Transverse colon (tissue), 4 donors: ENCODE results near the gene SPON2. TPM values are rescaled to one million over a fixed set of nuclear protein-coding genes. Genes with fewer than 3 reads are reported as not detected.

Experiments
- DNase-seq: peaks from one replicate; pipeline ENCODE4 v3.0.0-alpha.2; 2019
- H3K27ac ChIP-seq, 4 donors: fragments of 200-600 bp; sonication (generic); 2 replicates each; pipeline ENCODE4 v1.5.1; 2016 to 2018; ENCODE audit warnings: inconsistent platforms in 4 of 4
- H3K27me3 ChIP-seq: fragments of 200-600 bp; sonication (generic); 2 replicates; pipeline ENCODE4 v1.5.1; 2017; ENCODE audit warnings: inconsistent platforms
- H3K36me3 ChIP-seq, 4 donors: fragments of 200-600 bp; sonication (generic); 2 replicates each; pipeline ENCODE4 v1.5.1; 2017 to 2019; ENCODE audit warnings: inconsistent platforms in 4 of 4
- H3K4me1 ChIP-seq, 4 donors: fragments of 200-600 bp; sonication (generic); 2 replicates each; pipeline ENCODE4 v1.5.1; 2017 to 2020; ENCODE audit warnings: inconsistent platforms in 4 of 4
- H3K4me3 ChIP-seq, 4 donors: fragments of 200-600 bp; sonication (generic); 1 replicate in 1 of 4; 2 replicates in 3 of 4; pipeline versions ENCODE4 v1.5.1 to v1.6.1; 2017 to 2019; ENCODE audit warnings: inconsistent platforms in 4 of 4
- H3K9me3 ChIP-seq, 2 donors: fragments of 200-600 bp; sonication (generic); 2 replicates each; pipeline ENCODE4 v1.5.1; 2017 to 2019; ENCODE audit warnings: inconsistent platforms in 2 of 2
- CTCF ChIP-seq, 5 experiments: fragments of 200-600 bp in 3 of 5; fragments of 450-650 bp in 2 of 5; sonication (generic) in 3 of 5; IDR thresholded peaks; 1 replicate in 2 of 5; 2 replicates in 3 of 5; pipeline ENCODE4 v1.5.1; 2016 to 2017; ENCODE audit warnings: antibody characterized with exemption in 5 of 5, inconsistent platforms in 3 of 5, mild to moderate bottlenecking in 2 of 5, moderate library complexity in 1 of 5
- EP300 ChIP-seq: sonication (generic); formaldehyde crosslinking; IDR thresholded peaks from one replicate; pipeline ENCODE4 v1.6.1; 2017; ENCODE audit warnings: antibody characterized with exemption, low read depth
- POLR2A ChIP-seq: fragments of 450-650 bp; IDR thresholded peaks from one replicate; pipeline ENCODE4 v1.6.1; 2016; ENCODE audit warnings: antibody characterized with exemption, mild to moderate bottlenecking, moderate library complexity
- POLR2AphosphoS5 ChIP-seq, 3 donors: sonication (generic); formaldehyde crosslinking; IDR thresholded peaks; one replicate each; pipeline ENCODE4 v1.6.1; 2016; ENCODE audit warnings: antibody characterized with exemption in 3 of 3
- WGBS, 2 donors: methylation state at CpG; one replicate each; pipeline ENCODE4 v1.1.5; 2018; ENCODE audit warnings: low coverage in 1 of 2; 5-methylcytosine and 5-hydroxymethylcytosine counted together
- in situ Hi-C, 4 donors: fragments of 200-750 bp; cut with MboI; loops; one replicate each; pipeline versions ENCODE4 v1.15.0 to v1.15.1; 2017; ENCODE audit warnings: low sequenced_read_pairs in 3 of 4, low pct_ligation_motif_present in 1 of 4, low pct_unique_long_range_greater_than_20kb in 1 of 4
- intact Hi-C: fragments of 100-400 bp; cut with DNase I; formaldehyde crosslinking; loops from one replicate; pipeline ENCODE4 v1.15.1; 2023; ENCODE audit warnings: low total_unique reads
- total RNA-seq, 4 donors: library from RNA; depleted of rRNA; stranded (reverse); fragments of >200 nt; gene quantifications; one replicate each; pipeline ENCODE4 v1.1.0, GENCODE V29; 2016

SPON2 gene
- total RNA-seq, 4 donors from 2014 or later: 45.4 to 127 (median 53.1) TPM

DNA sequence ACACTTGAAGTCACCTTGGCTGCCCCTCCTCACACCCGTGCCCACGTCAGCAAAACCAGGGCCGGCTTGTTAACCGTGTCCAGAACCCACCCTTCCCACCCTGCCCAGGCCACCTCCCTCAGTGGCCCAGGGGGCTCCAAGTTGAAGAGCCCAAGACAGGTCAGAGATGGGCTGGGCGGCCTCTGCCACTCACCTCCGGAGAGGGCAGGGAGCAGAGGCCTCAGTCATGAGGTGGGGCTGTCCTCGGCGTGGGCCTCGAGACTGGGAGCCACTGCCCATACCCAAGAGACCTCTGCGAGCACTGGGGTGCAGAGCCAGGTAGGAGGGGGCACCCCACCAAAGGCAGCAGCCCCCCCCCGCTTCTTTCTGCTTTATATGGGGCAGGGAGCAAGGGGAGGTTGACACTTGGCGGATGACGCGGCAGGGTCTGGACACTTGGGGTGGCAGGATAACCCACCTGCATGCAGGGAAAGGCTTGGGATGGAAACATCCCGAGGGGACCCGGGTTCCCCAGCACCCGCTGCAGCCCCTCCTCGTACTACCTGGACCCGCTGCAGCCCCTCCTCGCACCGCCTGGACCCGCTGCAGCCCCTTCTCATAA is 38.0 kb upstream of the SPON2 start:
- Histone ChIP-seq H3K4me1 (peaks cover 35 to 63% (median 45%) of the 10 kb centered on the region in 4 donors), H3K27ac (peak overlapping the region; percentile 75 to 87 (median 79)), H3K9me3 (no peaks in the 10 kb centered on the region), H3K27me3 (no peaks in the 10 kb centered on the region), H3K4me3 (no peak overlapping the region), H3K36me3 (peaks cover 0 to 13% (median 6%) of the 10 kb centered on the region in 4 donors)
- DNase-seq: peak; percentile 6
- WGBS, 2 donors: 75% methylated on average over 21 of the region's 22 CpGs; no CpG with 5 or more reads in 1 of the 2 donors
- TF ChIP-seq CTCF (IDR thresholded peaks at IDR 0.05): no peak
- no peak for TF ChIP-seq POLR2AphosphoS5 (IDR thresholded peaks at IDR 0.05)
- TF ChIP-seq EP300: no peak
- no peak for TF ChIP-seq POLR2A
- intact Hi-C loops (loop anchor here (5.0 kb wide), 1 partner anchor 37 kb away; the partner anchor contains the start of gene CTBP1), in situ Hi-C loops (no loop called here)

DNA sequence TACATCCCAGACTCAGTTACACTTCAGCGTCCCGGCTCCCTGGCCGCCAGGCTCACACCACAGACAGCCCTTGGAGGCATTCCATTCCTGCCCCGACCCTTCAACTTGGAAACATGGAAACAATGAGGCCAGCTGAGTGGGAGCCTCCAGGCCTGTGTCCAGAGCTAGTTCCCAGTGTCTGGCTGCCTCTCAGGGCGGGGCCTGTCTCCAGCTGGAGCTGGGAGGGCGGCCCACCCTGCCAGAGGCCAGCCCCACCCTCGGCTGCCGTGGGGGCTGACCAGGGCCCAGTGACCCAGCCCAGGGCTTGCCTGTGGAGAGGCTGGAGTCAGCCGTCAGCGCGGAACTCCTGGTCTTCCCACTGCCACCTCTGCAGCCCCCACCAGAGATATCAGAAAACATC is 37.4 kb upstream of the SPON2 start:
- DNase-seq: peak; percentile 66
- no peak overlapping the region for H3K4me3 ChIP-seq
- peak overlapping the region; percentile 75 to 87 (median 79) for H3K27ac ChIP-seq
- H3K36me3 ChIP-seq: peaks cover 0 to 10% (median 5%) of the 10 kb centered on the region in 4 donors
- peaks cover 37 to 68% (median 49%) of the 10 kb centered on the region in 4 donors for H3K4me1 ChIP-seq
- TF ChIP-seq POLR2AphosphoS5 (IDR thresholded peaks at IDR 0.05) (peak; percentile 32 to 46 (median 36)), POLR2A (no peak)
- H3K9me3 ChIP-seq: no peaks in the 10 kb centered on the region
- intact Hi-C loops: loop anchor here (5.0 kb wide), 1 partner anchor 37 kb away; the partner anchor contains the start of gene CTBP1
- in situ Hi-C loops: no loop called here
- 52% methylated on average over 9 of the region's 11 CpGs; no CpG with 5 or more reads in 1 of the 2 donors for WGBS, 2 donors
- no peaks in the 10 kb centered on the region for H3K27me3 ChIP-seq

- peaks cover 0 to 8% (median 3%) of the 10 kb centered on the region in 4 donors for H3K36me3 ChIP-seq
- H3K27me3 ChIP-seq: no peaks in the 10 kb centered on the region
- peak overlapping the region; percentile 75 to 87 (median 79) for H3K27ac ChIP-seq
- intact Hi-C loops: no loop called here
- H3K9me3 ChIP-seq: no peaks in the 10 kb centered on the region
- 25 to 81% methylated on average over 3 to 31 of the region's 31 CpGs for WGBS, 2 donors
- H3K4me1 ChIP-seq: peaks cover 40 to 75% (median 56%) of the 10 kb centered on the region in 4 donors
- H3K4me3 ChIP-seq: no peak overlapping the region
- in situ Hi-C loops: no loop called here
- peak; percentile 18 for DNase-seq
- TF ChIP-seq EP300: no peak
- no peak for TF ChIP-seq CTCF (IDR thresholded peaks at IDR 0.05)
- TF ChIP-seq POLR2A: no peak
- no peak for TF ChIP-seq POLR2AphosphoS5 (IDR thresholded peaks at IDR 0.05)
Measured at GRCh38 chr4:1208970-1209704, 36.8 kb upstream of the SPON2 start.

DNA sequence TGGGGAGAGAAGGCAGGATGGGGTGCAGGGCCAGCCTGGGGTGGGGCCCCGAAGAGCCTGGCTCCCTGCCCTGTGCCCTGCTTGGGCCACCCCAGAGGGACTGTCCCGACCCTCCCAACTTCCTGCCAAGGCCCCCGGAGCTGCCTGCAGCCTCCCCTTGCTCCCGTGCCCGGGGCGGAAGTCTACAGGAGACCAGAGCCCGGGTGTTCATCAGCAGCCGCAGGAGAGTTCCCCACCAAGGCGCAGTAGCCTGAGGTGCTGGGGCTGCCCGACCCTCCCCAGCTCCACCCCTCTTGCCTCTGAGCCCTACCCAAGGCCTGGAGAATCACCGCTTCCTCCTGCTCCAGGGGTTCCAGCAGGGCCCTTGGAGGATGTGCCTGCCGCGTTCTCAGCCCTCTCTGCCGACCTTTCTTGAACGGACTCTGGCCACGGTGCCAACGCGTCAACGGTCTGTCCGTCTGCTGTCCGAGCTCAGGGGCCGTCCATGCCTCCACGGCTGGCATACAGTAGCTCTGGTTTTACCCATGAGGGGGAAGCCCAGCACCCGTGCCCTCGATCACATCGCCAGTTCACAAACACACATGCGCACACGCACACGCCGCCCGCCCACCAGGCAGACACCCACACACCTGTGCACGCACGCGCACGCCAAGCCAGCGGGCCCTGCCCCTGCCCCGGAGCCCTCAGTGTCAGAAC is 36.0 kb upstream of the SPON2 start:
- peaks cover 0 to 6% (median 2%) of the 10 kb centered on the region in 4 donors for H3K36me3 ChIP-seq
- DNase-seq: peak; percentile 30
- in situ Hi-C loops (no loop called here), intact Hi-C loops (no loop called here)
- no peaks in the 10 kb centered on the region for H3K9me3 ChIP-seq
- peaks cover 43 to 82% (median 57%) of the 10 kb centered on the region in 4 donors for H3K4me1 ChIP-seq
- H3K27me3 ChIP-seq: no peaks in the 10 kb centered on the region
- 68% methylated on average over 37 of the region's 37 CpGs; no CpG with 5 or more reads in 1 of the 2 donors for WGBS, 2 donors
- TF ChIP-seq POLR2A: no peak
- no peak for TF ChIP-seq CTCF (IDR thresholded peaks at IDR 0.05)
- no peak for TF ChIP-seq EP300
- no peak for TF ChIP-seq POLR2AphosphoS5 (IDR thresholded peaks at IDR 0.05)
- peak overlapping the region; percentile 75 to 87 (median 79) for H3K27ac ChIP-seq
- H3K4me3 ChIP-seq: no peak overlapping the region
